K562 (cell line): ENCODE data around the gene RNASE4. TPM values are rescaled to one million over a fixed set of nuclear protein-coding genes. Genes with fewer than 3 reads are reported as not detected.

Source experiments
- ATAC-seq: fragments of 200-7000 bp; cut with Tn5 transposase; 3 replicates; pipeline ENCODE4 v1.9.1; 2020; ENCODE audit warnings: moderate library complexity
- BruUV-seq: library from RNA; stranded (reverse); fragments of 400-500 nt; replicated peaks from 2 replicates; lab custom pipeline; 2021; lab: Mats Ljungman, UMichigan
- CTCF ChIA-PET: fragments of 300-600 bp; formaldehyde crosslinking; extraction: SDS; loops from one replicate; lab custom pipeline; 2021; ENCODE audit warnings: low intra/inter-chr PET ratio; lab: Yijun Ruan, JAX
- POLR2A ChIA-PET: fragments of 300-600, 350-650 bp; sonication (Branson Sonifier 250); formaldehyde crosslinking; extraction: SDS; loops from one replicate; lab custom pipeline; 2021; ENCODE audit warnings: antibody characterized with exemption, inconsistent platforms; lab: Yijun Ruan, JAX
- DNase-seq, 4 experiments: peaks; one replicate each; pipeline versions ENCODE4 v3.0.0 to v3.0.0-alpha.2; 2011 to 2018; ENCODE audit warnings: low spot score in 3 of 4, mixed read lengths in 3 of 4; ENCODE audit errors: extremely low read depth in 1 of 4
- FAIRE-seq: peaks from 2 replicates; lab custom pipeline; 2011; peaks lifted over from hg19 to GRCh38; lab: Jason Lieb, UNC
- H2AFZ ChIP-seq: 2 replicates; pipeline ENCODE4 v1.6.0; 2011; ENCODE audit warnings: low read depth, low read length, control low read depth, inconsistent platforms
- H3K27ac ChIP-seq: fragments of 200-600 bp; 3 replicates; pipeline ENCODE4 v1.8.0; 2011; ENCODE audit warnings: low read depth, mild to moderate bottlenecking, control low read depth, inconsistent platforms, low read length, moderate library complexity, mixed read lengths; ENCODE audit errors: extremely low read depth
- H3K27me3 ChIP-seq, 2 experiments: fragments of 300-600 bp in 1 of 2; 2 replicates in 1 of 2; 3 replicates in 1 of 2; pipeline versions ENCODE4 v1.6.0 to v1.8.0; 2011; ENCODE audit warnings: inconsistent platforms in 2 of 2, low read length in 2 of 2, mild to moderate bottlenecking in 1 of 2, mixed read lengths in 1 of 2, moderate library complexity in 1 of 2; ENCODE audit not compliant: control insufficient read depth in 2 of 2, insufficient read depth in 2 of 2
- H3K36me3 ChIP-seq: fragments of 300-600 bp; 3 replicates; pipeline ENCODE4 v1.8.0; 2011; ENCODE audit warnings: mild to moderate bottlenecking, low read length, inconsistent platforms; ENCODE audit not compliant: control insufficient read depth, insufficient read depth
- H3K4me1 ChIP-seq, 2 experiments: fragments of 200-600 bp in 1 of 2; replicated peaks in 1 of 2; 2 replicates in 1 of 2; 3 replicates in 1 of 2; pipeline versions ENCODE4 v1.5.1 to v1.8.0; 2011; ENCODE audit warnings: inconsistent platforms in 2 of 2, low read length in 2 of 2, mild to moderate bottlenecking in 1 of 2, mixed read lengths in 1 of 2, moderate library complexity in 1 of 2; ENCODE audit not compliant: control insufficient read depth in 2 of 2, insufficient read depth in 2 of 2
- H3K4me2 ChIP-seq: 2 replicates; pipeline ENCODE4 v1.6.1; 2011; ENCODE audit warnings: low read length, control low read depth, inconsistent platforms, mixed read lengths; ENCODE audit not compliant: insufficient read depth
- H3K4me3 ChIP-seq: fragments of 200-600 bp; sonication (generic), shearing (Covaris generic); 2 replicates; pipeline ENCODE4 v1.5.1; 2016; ENCODE audit warnings: control low read depth, inconsistent platforms
- H3K79me2 ChIP-seq: fragments of 200-600 bp; 3 replicates; pipeline ENCODE4 v1.8.0; 2011; ENCODE audit warnings: low read length, inconsistent platforms; ENCODE audit not compliant: control insufficient read depth, insufficient read depth
- H3K9ac ChIP-seq, 2 experiments: 2 replicates each; pipeline versions ENCODE4 v1.6.0 to v1.6.1; 2011; ENCODE audit warnings: low read depth in 2 of 2, low read length in 2 of 2, control low read depth in 1 of 2, inconsistent platforms in 1 of 2, mild to moderate bottlenecking in 1 of 2, mixed read lengths in 1 of 2; ENCODE audit not compliant: insufficient read depth in 1 of 2
- H3K9me1 ChIP-seq: one replicate; pipeline ENCODE4 v1.6.0; 2011; ENCODE audit warnings: inconsistent platforms, mild to moderate bottlenecking, low read length, moderate library complexity; ENCODE audit not compliant: control insufficient read depth, insufficient read depth
- H3K9me3 ChIP-seq: replicated peaks from 2 replicates; pipeline ENCODE4 v1.5.1; 2011; ENCODE audit warnings: low read depth, low read length, inconsistent platforms; ENCODE audit not compliant: control insufficient read depth, insufficient read depth
- H4K20me1 ChIP-seq: replicated peaks from 2 replicates; pipeline ENCODE4 v1.6.1; 2011; ENCODE audit warnings: low read length, inconsistent platforms, mixed read lengths; ENCODE audit not compliant: control insufficient read depth, insufficient read depth
- DPF2 ChIP-seq: fragments of 450-650 bp; IDR thresholded peaks from 2 replicates; pipeline ENCODE4 v1.6.1; 2016
- ETV6 ChIP-seq, 3 experiments: fragments of 150-350 bp in 1 of 3; sonication (generic) in 1 of 3; formaldehyde crosslinking in 1 of 3; IDR thresholded peaks; 2 replicates each; pipeline versions ENCODE4 v1.6.1 to v1.8.0; 2014 to 2022; ENCODE audit warnings: borderline replicate concordance in 2 of 3, low read depth in 2 of 3, antibody characterized with exemption in 1 of 3, low read length in 1 of 3, mild to moderate bottlenecking in 1 of 3, missing genetic modification reagents in 1 of 3
- KDM4B ChIP-seq, 2 experiments: fragments of 450-650 bp in 1 of 2; sonication (generic) in 1 of 2; IDR thresholded peaks; 2 replicates each; pipeline ENCODE4 v1.6.1; 2016 to 2017; ENCODE audit warnings: borderline replicate concordance in 2 of 2, antibody characterized with exemption in 1 of 2, low read depth in 1 of 2, mild to moderate bottlenecking in 1 of 2
- MAX ChIP-seq: sonication (generic); formaldehyde crosslinking; IDR thresholded peaks from 2 replicates; pipeline ENCODE4 v1.9.0; 2022; ENCODE audit warnings: mild to moderate bottlenecking, missing genetic modification reagents
- MTA1 ChIP-seq: fragments of 450-650 bp; IDR thresholded peaks from 2 replicates; pipeline ENCODE4 v1.6.1; 2017; ENCODE audit warnings: borderline replicate concordance
- RBFOX2 ChIP-seq: fragments of 200-400 bp; formaldehyde crosslinking; IDR thresholded peaks from 2 replicates; pipeline ENCODE4 v1.6.1; 2017; ENCODE audit warnings: low read depth, mild to moderate bottlenecking, low read length, moderate library complexity
- SNRNP70 ChIP-seq: fragments of 200-400 bp; formaldehyde crosslinking; optimal IDR thresholded peaks from 2 replicates; pipeline ENCODE3; 2017; ENCODE audit warnings: low read depth, low read length
- TSHZ1 ChIP-seq: fragments of 250-450 bp; sonication (Bioruptor Pico); IDR thresholded peaks from 2 replicates; pipeline ENCODE4 v1.4.0; 2020; ENCODE audit warnings: mild to moderate bottlenecking, moderate library complexity
- YBX1 ChIP-seq: fragments of 450-650 bp; IDR thresholded peaks from 2 replicates; pipeline ENCODE4 v1.7.1; 2016; ENCODE audit warnings: mild to moderate bottlenecking
- ZFPM2 ChIP-seq: fragments of 250-450 bp; sonication (Bioruptor Pico); IDR thresholded peaks from 2 replicates; pipeline ENCODE4 v1.5.1; 2022; ENCODE audit warnings: mild to moderate bottlenecking
- ZNF324 ChIP-seq: fragments of 250-450 bp; sonication (Bioruptor Pico); IDR thresholded peaks from 2 replicates; pipeline ENCODE4 v1.4.0; 2020; ENCODE audit warnings: mild to moderate bottlenecking
- WGBS: fragments of 100-300 bp; shearing (Covaris generic); methylation state at CpG from one replicate; pipeline ENCODE4 v1.1.6; 2016; ENCODE audit warnings: low coverage, mixed read lengths; ENCODE audit not compliant: insufficient coverage; ENCODE audit errors: missing lambda C conversion rate; 5-methylcytosine and 5-hydroxymethylcytosine counted together
- in situ Hi-C: fragments of 300-500 bp; cut with MboI; formaldehyde crosslinking; loops from 4 replicates; pipeline ENCODE4 v1.15.0; 2018; ENCODE audit warnings: inconsistent platforms, mixed read lengths
- intact Hi-C: fragments of 100-400 bp; cut with micrococcal nuclease; formaldehyde crosslinking; loops from 2 replicates; pipeline ENCODE4 v1.14.2; 2022
- polyA plus RNA-seq, 8 experiments: library from polyadenylated mRNA; depleted of rRNA in 4 of 8; stranded (reverse) in 5 of 8; unstranded in 3 of 8; fragments of >200 nt; fragmentation: Nextera tagmentation in 2 of 8; fragmentation: Illumina TruSeq in 1 of 8; extraction: Ambion mirVana in 2 of 8; extraction: Trizol in 1 of 8; gene quantifications; 2 replicates each; pipeline versions ENCODE4 v1.2.1 to v1.2.3, GENCODE V29; 2011 to 2014; ENCODE audit warnings: inconsistent platforms in 1 of 8, missing spikeins in 1 of 8
- total RNA-seq, 7 experiments: library from RNA; depleted of rRNA in 6 of 7; stranded (reverse); fragments of >200 nt in 6 of 7; fragmentation: Illumina TruSeq in 2 of 7; extraction: Trizol in 2 of 7; gene quantifications; 2 replicates each; pipeline versions ENCODE4 v1.2.1 to v1.2.3, GENCODE V29; 2011 to 2021; ENCODE audit warnings: low replicate concordance in 1 of 7

RNASE4 gene
- total and polyA plus RNA-seq, 9 of the 15 experiments (the other 6 are each of a cell fraction or from before 2014, with no cell fraction given) = 0.09 to 0.22 (median 0.13) TPM; not detected in 2

- CTCF ChIA-PET = interaction anchor here (1.8 kb wide), 1 partner anchor 33 kb away, joined by 6 read pairs; no protein-coding TSS in a partner anchor
- WGBS = 10% methylated on average over 3 of the region's 3 CpGs
- in situ Hi-C loops (no loop called here), intact Hi-C loops (loop anchor here (5.0 kb wide), 1 partner anchor 34 kb away; no protein-coding TSS in a partner anchor)
- Histone ChIP-seq H3K9ac (no peak overlapping the region), H3K4me1 (peaks cover 13 to 15% of the 10 kb centered on the region in 2 experiments; a peak in 3 of 5 replicates), H3K27ac (no peak overlapping the region), H3K4me2 (no peak overlapping the region), H3K36me3 (no peaks in the 10 kb centered on the region), H3K27me3 (peaks cover 0 to 31% of the 10 kb centered on the region in 2 experiments; a peak in 2 of 5 replicates), H3K4me3 (no peak overlapping the region), H3K9me3 (no peaks in the 10 kb centered on the region), H4K20me1 (peaks cover 7% of the 10 kb centered on the region; the same call in 1 of the 2 replicates), H3K9me1 (no peaks in the 10 kb centered on the region), H2AFZ (no peak overlapping the region), H3K79me2 (no peaks in the 10 kb centered on the region)
- ATAC-seq (no peak), DNase-seq (no peak), FAIRE-seq (no peak)
- POLR2A ChIA-PET = no interaction called here
- TF ChIP-seq DPF2 = no peak
- TF ChIP-seq ZNF324 (CRISPR knock-in tag) = no peak
- TF ChIP-seq SNRNP70 = no peak
- no peak for TF ChIP-seq ETV6 (IDR thresholded peaks at IDR 0.05; ENCODE audit: borderline replicate concordance in 1 of 2, low read depth in 2 of 2, low read length in 1 of 2)
- TF ChIP-seq ETV6 (CRISPR knock-in tag; IDR thresholded peaks at IDR 0.05; ENCODE audit: borderline replicate concordance) = no peak
- TF ChIP-seq RBFOX2 = no peak
- TF ChIP-seq TSHZ1 = no peak
- no peak for TF ChIP-seq KDM4B (IDR thresholded peaks at IDR 0.05; ENCODE audit: borderline replicate concordance in 2 of 2, low read depth in 1 of 2)
- TF ChIP-seq MTA1 = no peak
- no peak for TF ChIP-seq ZFPM2
- TF ChIP-seq YBX1 = no peak
- TF ChIP-seq MAX (CRISPR knock-in tag) = no peak
- no TSS peak for BruUV-seq
These were observed 26.1 kb upstream of the RNASE4 start for GRCh38 chr14:20658246-20658645.
